Measurements from ENCODE around the gene TCF25.

Gene TCF25

GRCh38 chr16:89881368-89881730 is 8.0 kb downstream of the TCF25 start:
- no peak for DNase-seq

- DNase-seq = no peak
These were observed 10.1 kb downstream of the TCF25 start for GRCh38 chr16:89883346-89884040.

DNA sequence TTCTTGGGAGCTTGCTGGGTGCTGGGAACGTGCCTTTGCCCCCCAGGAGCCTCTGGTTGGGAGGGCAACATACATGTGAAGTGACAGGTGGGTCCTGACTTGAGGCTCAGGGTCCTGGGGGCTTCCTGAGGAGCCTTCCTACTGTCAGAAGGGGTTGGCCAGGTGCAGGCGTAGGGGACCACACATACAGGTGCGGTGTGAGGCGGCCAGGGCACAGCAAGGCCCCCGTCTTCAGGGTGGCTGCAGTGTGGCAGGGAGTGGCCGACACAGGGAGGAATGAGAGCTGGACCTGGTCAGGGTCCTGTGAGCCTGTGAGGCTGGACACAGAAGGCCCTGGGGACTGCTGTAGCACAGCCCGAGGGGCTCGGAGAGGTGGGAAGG is 10.6 kb downstream of the TCF25 start:
- no peak for DNase-seq

DNA sequence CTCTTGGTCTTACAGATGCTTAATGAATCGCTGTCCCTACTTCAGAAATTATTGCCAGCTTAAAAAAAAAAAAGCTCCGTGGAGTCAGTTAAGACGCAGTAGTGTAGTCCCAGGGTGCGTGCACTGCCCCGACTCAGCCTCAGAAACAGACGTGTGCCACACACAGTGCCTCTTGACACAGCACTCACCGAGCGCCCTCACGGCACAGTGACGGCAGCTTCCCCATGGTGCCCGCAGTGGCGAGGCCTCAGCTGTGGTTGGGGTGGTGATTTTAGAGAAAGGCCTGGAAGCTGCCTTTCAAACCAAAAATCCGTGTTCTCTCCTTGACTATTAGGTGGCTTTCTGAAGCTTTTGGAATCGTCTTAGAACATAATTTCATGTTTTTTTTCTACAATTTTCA is 13.9 kb downstream of the TCF25 start:
- no peak for DNase-seq

DNA sequence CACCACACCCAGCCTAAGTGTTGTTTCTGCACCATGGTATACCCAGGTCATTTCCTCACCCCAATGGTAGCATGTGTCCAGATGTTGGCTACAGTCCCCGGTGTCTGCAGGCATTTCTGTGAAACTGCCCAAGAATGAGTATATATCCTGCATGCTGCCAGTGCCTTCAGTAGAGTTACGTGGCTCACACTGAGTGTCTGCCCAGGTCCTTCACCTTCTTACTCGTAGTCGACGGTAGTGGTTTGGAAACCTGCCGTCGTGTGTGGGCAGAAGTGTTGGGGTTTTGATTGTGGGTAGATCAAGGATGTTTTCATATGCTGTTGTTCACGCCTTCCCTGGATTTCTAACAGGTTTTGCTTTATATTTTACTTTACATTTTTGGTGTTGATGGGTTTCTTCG is 16.8 kb downstream of the TCF25 start:
- no peak for DNase-seq

DNA sequence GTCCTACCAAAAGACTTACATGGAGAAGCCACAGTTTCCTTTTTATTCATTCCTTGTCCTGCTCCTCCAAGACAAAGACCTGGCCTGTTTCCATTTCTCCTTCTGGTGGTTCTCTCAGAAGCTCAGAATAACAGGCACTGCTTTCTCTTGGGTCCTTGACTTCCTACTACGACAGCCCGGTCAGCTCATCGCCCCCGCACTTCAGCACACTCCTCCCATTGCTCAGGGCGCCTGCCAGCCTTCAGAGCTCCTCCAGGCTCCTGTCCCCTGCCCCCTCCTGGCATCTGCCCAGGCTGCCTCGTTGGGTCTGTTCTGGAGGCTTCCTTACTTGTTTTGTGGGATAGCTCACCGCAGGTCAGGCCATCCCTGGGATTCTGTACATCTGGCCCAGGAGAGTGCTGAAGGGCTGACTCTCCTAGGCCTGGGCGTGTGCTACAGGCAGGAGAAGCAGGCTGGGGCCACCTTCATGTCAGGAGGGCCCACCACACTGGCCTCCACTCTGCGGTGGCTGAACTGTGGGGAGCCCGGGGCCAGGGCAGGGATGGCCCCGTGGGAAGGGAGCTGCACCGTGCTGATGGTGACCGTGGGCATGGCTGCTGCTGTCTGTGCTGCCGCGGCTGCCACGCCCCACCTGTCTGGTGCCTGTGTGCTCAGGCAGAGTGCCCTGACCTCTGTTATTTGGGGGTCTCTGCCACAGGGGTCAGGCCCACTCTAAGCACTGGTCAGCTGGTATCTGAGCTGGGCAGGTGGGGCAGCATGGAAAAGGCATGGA is 17.7 kb downstream of the TCF25 start:
- DNase-seq = no peak

GRCh38 chr16:89892055-89892630 is 18.8 kb downstream of the TCF25 start:
- DNase-seq = no peak

GRCh38 chr16:89892635-89893034 is 19.2 kb downstream of the TCF25 start:
- DNase-seq = no peak

- no peak for DNase-seq
These were observed 20.5 kb downstream of the TCF25 start for GRCh38 chr16:89893642-89894548.

GRCh38 chr16:89895482-89896250 is 22.3 kb downstream of the TCF25 start:
- no peak for DNase-seq

GRCh38 chr16:89897204-89897603 is 23.8 kb downstream of the TCF25 start:
- DNase-seq = no peak

- no peak for DNase-seq
These were observed 25.0 kb downstream of the TCF25 start for GRCh38 chr16:89898201-89898967.

- no peak for DNase-seq
These were observed 26.6 kb downstream of the TCF25 start for GRCh38 chr16:89899879-89900481.

- DNase-seq = no peak
These were observed 27.5 kb downstream of the TCF25 start for GRCh38 chr16:89900885-89901284.

DNA sequence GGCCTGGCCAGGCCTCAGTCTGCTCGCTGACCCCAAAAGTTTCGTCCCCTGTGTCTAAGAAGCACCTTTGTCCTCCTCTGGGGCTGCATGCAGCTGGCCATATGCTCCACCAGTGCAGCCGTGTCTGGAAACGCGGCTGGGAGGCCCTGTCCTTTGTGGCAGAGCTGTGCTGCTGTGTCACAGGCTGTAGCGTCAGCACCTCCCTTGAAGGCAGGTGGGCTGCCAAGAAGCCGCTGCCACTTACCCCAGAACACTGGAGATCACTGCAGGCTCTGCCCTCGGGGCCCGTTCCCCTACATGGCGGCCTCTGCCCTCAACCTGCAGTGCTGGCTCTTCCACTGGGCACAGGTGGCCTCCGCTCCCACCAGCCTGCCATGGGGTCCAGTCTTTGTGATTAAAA is 29.6 kb downstream of the TCF25 start:
- no peak for DNase-seq

DNA sequence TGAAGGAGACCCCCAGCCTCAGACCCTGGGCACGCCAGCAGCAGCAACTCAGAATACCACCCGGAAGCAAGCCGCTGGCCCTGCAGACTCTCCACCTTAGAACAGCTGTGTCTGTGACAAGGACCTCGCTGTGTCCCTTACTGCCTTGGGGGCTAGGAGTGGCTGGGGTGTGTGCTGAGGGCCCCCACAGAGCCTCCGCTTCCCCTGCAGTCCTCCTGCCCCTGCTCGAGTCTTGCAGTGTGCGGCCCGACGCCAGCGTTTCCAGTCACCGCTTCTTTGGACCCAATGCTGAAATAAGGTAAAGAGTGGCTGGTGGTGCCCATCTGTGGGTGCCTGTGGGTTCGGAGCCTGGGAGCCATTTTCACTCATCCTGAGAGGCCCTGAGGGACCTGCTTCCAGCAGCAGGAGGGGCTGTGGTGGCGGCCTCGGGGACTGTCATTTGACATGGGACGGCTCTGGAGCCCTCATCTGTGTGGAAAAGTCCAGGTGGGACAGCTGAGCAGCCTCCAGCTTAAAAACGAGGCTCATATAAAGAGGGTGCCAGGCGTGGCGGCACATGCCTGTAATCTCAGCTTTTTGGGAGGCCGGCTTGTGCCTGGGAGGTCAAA is 30.6 kb downstream of the TCF25 start:
- DNase-seq = no peak

DNA sequence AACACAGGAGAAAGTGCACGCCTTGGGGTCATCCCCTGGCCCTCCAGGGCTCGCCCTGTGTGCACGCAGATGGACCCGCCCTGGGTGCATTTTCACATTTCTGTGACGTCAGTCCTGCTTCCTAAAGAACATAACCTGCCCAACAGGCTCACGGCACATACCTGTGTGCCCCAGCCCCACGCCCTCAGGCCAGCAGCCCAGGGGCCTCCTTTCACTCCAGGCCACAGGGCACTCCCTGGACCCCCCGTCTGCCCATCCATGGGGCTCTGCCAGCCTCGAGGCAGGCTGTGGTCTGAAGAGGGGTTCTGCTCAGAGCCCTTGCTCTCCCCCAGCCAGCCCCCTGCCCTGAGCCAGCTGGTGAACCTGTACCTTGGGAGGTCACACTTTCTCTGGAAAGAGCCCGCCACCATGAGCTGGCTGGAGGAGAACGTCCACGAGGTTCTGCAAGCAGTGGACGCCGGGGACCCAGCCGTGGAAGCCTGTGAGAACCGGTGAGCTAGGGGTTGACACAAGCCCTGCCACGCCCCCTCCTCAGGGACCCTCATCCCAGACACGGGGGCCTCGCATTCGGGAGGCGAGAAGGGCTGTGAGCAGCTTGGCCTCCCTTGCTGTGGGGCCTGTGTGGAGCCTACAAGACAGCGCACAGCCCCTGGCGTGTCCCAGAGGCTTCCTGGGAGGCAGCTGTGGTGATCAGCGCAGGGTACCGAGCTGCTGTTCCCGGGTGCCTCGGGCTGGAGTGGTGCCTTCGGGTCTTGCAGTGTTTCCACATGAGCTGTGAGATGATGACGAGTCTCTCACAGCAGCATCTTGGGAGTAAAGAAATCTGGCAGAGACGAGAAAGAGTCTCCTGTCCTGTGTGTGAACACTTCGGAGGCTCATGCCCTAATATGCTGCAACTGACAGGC is 31.5 kb downstream of the TCF25 start:
- no peak for DNase-seq

GRCh38 chr16:89905511-89906139 is 32.2 kb downstream of the TCF25 start:
- peak; percentile 52 for DNase-seq

All from T1000 (cell line).